Mammary epithelial cell (primary cell): ENCODE results near the gene CHN2.

Experiments used
- CTCF ChIP-seq, 2 donors: IDR thresholded peaks in 1 of 2; conservative IDR thresholded peaks in 1 of 2; 2 replicates each; pipeline ENCODE4 v1.5.1; 2011 to 2012; ENCODE audit warnings: inconsistent platforms in 2 of 2, low read length in 2 of 2, mild to moderate bottlenecking in 2 of 2, control low read depth in 1 of 2, low read depth in 1 of 2; ENCODE audit not compliant: insufficient read depth in 1 of 2; ENCODE audit errors: extremely low read depth in 1 of 2
- EZH2 ChIP-seq: IDR thresholded peaks from 2 replicates; pipeline ENCODE4 v1.6.1; 2012; ENCODE audit warnings: low read length, inconsistent platforms, borderline replicate concordance

GRCh38 chr7:29304756-29305155 lies 110.2 kb downstream of the CHN2 start:
- no peak for TF ChIP-seq CTCF (conservative IDR thresholded peaks at IDR 0.05 in 1 of 2, IDR thresholded peaks at IDR 0.05 in 1 of 2; ENCODE audit: extremely low read depth in 1 of 2, insufficient read depth in 1 of 2, low read depth in 1 of 2, low read length in 2 of 2)
- no peak for TF ChIP-seq EZH2
